Measurements from ENCODE around the gene ADAT1.
"Not testable (repeated sequence)": the region's sequence is repeated elsewhere in the genome, so short reads cannot be mapped to it uniquely, and the experiment has no call there.

The ADAT1 gene

GRCh38 chr16:75618780-75619179, 4.3 kb downstream of the ADAT1 start:
- DNase-seq = no peak

GRCh38 chr16:75617121-75617520, 6.0 kb downstream of the ADAT1 start:
- DNase-seq = no peak

GRCh38 chr16:75616521-75617010, 6.5 kb downstream of the ADAT1 start:
- no peak for DNase-seq

- DNase-seq = no peak
Observed at GRCh38 chr16:75615619-75616018, 7.5 kb downstream of the ADAT1 start.

- DNase-seq = no peak
Observed at GRCh38 chr16:75614066-75614897, 8.8 kb downstream of the ADAT1 start.

GRCh38 chr16:75606507-75606906, 16.6 kb downstream of the ADAT1 start:
- DNase-seq = no peak

GRCh38 chr16:75603241-75603640, 19.8 kb downstream of the ADAT1 start:
- DNase-seq = no peak

GRCh38 chr16:75599452-75600277, 23.4 kb downstream of the ADAT1 start:
- DNase-seq = no peak

GRCh38 chr16:75593825-75594820, 29.0 kb downstream of the ADAT1 start:
- no peak for DNase-seq

GRCh38 chr16:75593308-75593707, 29.8 kb downstream of the ADAT1 start:
- DNase-seq = no peak

GRCh38 chr16:75591927-75592326, 31.2 kb downstream of the ADAT1 start:
- not testable (repeated sequence) for DNase-seq

- no peak for DNase-seq
Observed at GRCh38 chr16:75590920-75591843, 31.9 kb downstream of the ADAT1 start.

- no peak for DNase-seq
Observed at GRCh38 chr16:75589306-75589705, 33.8 kb downstream of the ADAT1 start.

- DNase-seq = no peak
Observed at GRCh38 chr16:75588716-75589115, 34.4 kb downstream of the ADAT1 start.

GRCh38 chr16:75584108-75584507, 39.0 kb downstream of the ADAT1 start:
- no peak for DNase-seq

- no peak for DNase-seq
Observed at GRCh38 chr16:75579281-75579834, 43.7 kb downstream of the ADAT1 start.

- DNase-seq = no peak
Observed at GRCh38 chr16:75578725-75579124, 44.4 kb downstream of the ADAT1 start.

GRCh38 chr16:75578212-75578611, 44.9 kb downstream of the ADAT1 start:
- no peak for DNase-seq

GRCh38 chr16:75576384-75576811, 46.7 kb downstream of the ADAT1 start:
- no peak for DNase-seq

GRCh38 chr16:75575958-75576357, 47.1 kb downstream of the ADAT1 start:
- DNase-seq = no peak

- DNase-seq = no peak
Observed at GRCh38 chr16:75573955-75574354, 49.1 kb downstream of the ADAT1 start.

All from activated gamma-delta T cell treated with Interleukin-2 at 50 U/mL for 16 hours (primary cell).